ENCODE measurements around the gene MBNL3.
"Not testable (repeated sequence)": the region's sequence is repeated elsewhere in the genome, so short reads cannot be mapped to it uniquely, and the experiment has no call there.

The MBNL3 gene

DNA sequence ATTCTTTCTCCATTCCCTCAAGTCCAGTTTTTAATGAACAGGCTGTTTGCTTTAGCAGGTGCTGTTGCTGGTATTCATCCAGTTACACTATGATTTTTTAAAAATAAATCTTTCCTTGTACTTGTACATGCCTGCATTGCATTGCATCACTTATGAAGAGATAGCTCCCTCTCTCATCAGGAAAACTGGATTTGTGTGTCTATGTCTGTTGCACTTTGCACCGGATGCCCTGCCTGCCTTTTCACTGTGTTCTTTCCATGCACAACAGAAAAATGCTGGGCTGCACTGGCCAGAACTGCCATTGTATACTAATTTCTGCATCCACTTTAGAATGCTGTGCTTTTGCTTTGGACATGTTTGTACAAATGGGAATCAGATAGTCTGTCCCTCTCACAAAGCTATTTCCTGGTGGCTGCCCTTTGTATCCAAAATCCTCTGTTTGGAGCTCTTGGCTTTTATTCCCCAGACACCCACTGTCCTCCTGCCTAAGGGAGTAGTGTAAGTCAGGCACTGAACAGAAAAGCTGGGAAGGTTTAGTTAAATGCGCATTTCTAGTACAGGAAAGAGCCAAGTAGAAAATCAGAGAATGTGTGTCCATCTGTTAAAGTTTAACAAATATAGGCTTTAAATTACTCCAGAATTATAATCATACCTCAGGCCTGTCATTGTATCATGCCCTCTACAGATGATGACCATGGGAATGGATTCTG, 119.1 kb downstream of the MBNL3 start:
- no peak for DNase-seq (ENCODE audit: low spot score)

DNA sequence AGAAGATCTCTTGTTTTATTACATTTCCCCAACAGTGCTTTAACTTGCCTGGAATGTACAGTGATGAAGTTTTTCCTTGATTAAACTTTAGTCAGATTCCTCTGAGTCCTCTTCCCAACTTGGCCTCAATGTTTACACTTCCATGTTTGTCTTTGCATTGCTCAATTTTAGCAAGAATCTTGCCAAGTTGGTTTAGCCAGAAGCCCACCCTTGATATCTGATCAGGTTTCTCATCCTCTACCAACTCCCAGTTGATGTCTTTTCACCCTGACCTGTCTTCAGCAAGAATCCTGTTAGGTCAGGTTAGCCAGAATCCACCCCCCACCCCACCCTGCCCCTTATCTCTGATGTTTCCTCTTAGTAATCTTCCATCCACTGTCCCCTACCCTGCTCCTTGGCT, 120.9 kb downstream of the MBNL3 start:
- DNase-seq (ENCODE audit: low spot score): no peak

DNA sequence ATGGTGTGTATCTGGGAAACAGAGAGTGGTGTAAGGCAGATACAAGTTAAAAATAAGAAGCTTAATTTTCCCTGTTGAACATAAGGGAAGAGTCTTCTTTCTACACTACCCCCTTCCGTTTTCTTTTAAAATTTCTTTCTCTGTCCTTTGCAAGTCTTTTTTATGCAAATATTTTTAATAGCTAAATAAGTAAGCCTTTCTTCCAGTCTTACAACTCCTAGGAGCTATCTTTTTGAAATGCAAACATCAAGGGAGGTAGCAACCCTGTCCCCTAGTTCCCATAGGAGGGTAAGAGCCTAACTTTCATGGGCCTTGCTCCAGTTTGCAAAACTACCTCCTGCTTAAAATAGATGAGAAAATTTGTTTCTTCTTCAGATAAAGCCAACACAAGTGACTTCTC, 121.5 kb downstream of the MBNL3 start:
- no peak for DNase-seq (ENCODE audit: low spot score)

DNA sequence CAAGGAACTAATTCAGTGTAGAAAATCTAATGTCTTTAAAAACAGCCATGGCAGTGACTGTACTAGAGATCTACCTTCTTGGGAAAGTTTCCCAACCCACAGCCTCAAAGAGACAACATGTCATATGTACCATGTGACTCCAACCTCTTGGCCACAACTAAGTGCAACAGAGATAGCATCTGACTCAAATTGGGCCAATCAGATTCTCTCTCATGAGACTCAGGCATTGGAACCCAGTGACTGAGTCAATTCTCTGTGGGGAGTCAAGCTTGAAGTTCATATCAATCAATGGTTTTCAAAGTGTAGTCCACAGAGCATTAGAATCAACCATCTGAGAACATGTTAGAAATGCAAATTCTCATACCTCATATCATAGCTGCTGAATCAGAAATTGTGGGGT, 123.3 kb downstream of the MBNL3 start:
- no peak for DNase-seq (ENCODE audit: low spot score)

DNA sequence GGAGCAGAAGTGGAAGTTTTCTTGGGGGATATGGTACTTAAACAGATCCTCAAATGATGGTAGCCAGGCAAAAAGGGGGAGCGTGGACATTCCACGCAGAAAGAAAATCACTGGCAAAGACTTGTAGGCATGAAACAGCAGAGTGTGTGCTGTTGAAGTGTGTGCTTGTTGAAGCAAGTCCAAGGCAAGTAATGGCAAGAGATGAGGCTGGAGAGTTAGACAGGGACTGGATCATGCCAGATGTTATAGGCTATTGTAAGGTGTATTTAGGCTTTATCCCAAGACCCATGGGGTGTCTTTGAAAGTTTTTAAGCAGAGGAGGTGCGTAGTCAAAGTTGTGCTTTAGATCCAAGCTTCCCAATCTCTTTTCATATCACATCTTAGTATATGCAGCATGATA, 124.5 kb downstream of the MBNL3 start:
- no peak for DNase-seq (ENCODE audit: low spot score)

DNA sequence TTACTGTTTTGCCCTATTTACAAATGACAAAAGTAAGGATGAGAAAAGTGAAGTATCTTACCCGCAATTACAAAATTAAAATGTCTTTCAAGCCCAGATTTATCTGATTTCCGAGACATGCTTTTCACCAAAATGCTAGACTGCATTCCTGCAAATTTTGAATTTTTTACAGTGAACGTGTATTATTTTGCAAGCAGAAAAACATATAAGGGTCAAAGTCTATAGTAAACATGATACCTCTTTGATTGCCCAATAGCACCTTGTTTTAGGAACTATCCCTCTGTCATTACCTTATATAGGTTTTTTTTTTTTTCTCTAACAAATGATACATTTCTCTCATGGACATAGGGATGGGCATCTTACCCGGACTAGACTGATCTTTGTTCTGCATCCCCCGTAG, 135.4 kb downstream of the MBNL3 start:
- no peak for DNase-seq (ENCODE audit: low spot score)

DNA sequence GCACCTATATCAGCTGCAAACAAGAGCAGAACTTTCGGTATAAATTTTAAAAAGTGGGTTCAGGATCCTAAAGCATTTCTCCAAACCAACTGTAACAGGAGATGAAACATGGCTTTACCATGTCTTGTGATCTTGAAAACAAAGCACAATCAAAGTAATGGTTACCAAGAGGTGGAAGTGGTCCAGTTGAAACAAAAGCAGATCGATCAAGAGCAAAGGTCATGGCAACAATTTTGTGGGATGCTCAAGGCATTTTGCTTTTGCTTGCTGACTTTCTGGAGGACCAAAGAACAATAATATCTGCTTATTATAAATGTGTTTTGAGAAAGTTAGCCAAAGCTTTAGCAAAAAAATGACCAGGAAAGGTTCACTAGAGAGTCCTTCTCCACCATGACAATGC, 152.7 kb downstream of the MBNL3 start:
- no peak for DNase-seq (ENCODE audit: low spot score)

DNA sequence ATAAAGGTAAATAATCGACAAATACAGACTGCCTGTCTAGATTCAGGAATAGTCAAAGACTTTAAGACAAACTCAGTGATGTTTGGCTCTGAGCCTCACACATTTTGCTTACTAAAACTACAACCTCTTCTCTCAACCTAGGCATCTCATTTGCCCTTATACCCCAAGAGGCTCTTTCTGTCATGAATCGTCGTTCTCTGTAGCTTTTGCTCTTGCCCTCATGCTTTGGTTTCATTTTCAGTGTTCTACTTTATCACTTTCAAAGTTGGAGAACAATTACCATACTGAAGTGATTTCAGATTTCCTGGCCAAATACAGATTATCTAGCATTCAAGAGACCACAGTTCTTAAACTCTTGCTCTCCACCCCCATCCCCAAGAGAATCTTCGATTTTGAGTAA, 155.5 kb downstream of the MBNL3 start:
- DNase-seq (ENCODE audit: low spot score): no peak

DNA sequence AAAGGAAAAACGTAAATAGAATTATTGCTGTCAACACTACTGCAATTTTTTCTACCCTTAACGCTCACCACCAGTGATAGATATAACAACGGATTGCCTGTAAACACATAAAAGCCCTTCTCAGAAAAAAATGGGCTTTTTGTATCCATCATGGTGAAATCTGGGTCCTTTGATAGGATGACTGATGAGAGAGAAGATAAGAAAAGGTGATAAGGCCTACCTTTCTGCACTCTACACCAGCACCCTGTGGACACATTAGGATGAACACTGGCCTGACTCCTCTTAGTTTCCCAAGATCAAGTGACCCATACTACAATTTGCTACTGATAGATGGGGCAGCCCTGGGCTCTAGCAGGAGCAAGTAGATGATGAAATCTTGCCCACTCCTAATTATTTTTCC, 157.3 kb downstream of the MBNL3 start:
- DNase-seq (ENCODE audit: low spot score): no peak

DNA sequence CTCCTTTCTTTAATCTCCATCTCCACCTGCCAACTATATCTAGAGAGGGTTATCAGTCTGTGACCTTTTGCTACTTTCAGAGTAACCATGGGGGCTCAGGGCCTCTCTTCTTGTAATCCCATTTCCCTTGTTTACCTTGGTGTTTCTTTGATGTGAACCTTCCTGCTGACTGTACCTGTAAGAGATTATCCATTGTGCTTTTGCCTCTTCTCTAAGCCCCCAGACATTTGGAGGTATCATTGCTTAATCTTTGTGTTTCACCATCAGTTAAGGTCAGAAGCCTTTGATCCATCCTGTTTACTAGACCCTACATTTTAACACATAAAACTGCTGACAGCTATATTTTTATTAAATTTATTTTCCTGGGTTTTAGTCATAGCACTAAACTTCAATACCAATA, 157.8 kb downstream of the MBNL3 start:
- DNase-seq (ENCODE audit: low spot score): no peak

DNA sequence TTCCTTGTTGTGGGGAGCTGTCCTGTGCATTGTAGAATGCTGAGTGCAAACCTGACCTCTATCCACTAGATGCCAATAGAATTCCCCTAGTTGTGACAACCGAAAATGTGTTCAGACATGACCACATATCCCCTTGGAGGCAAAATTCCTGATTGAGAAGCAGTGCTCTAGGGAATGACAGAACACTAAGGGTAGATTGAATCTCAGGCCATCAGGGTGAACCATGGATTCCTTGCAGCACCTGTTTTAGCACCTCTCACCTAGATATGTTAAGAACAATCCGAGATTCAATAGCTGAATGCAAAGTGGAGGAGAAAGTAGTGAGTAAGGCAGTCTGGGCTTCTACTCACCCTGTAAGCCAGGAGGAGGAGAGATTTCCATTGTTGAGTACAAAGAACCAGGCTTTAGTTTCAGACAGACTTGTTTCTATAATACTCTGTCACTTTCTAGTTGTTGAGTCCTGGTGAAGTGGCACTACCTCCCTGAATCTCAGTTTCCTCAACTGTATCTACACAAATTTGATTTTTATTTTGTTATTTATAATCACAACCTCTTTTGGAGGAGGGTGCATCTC, 158.6 kb downstream of the MBNL3 start:
- DNase-seq (ENCODE audit: low spot score): no peak

DNA sequence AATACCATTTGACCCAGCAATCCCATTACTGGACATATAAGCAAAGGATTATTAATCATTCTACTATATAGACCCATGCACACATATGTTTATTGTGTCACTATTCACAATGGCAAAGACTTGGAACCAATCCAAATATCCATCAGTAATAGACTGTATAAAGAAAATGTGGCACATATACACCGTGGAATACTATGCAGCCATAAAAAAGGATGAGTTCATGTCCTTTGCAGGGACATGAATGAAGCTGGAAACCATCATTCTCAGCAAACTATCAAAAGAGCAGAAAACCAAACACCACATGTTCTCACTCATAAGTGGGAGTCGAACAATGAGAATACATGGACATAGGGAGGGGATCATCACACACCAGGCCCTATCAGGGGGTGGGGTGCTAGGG, 161.9 kb downstream of the MBNL3 start:
- DNase-seq (ENCODE audit: low spot score): not testable (repeated sequence)

Data from Ammon's horn (tissue), 1 donor.